Upper lobe of left lung (tissue), 4 donors: ENCODE results near the gene LDLRAD2.

Source experiments
- CTCF ChIP-seq, 6 experiments: fragments of 450-650 bp in 4 of 6; fragments of 200-600 bp in 2 of 6; sonication (generic) in 2 of 6; IDR thresholded peaks; one replicate each; pipeline ENCODE4 v1.5.1; 2016 to 2019; ENCODE audit warnings: antibody characterized with exemption in 6 of 6
- POLR2AphosphoS5 ChIP-seq, 2 donors: sonication (generic); formaldehyde crosslinking; IDR thresholded peaks; one replicate each; pipeline ENCODE4 v1.5.1; 2017; ENCODE audit warnings: antibody characterized with exemption in 2 of 2

- TF ChIP-seq CTCF (IDR thresholded peaks at IDR 0.05), result no peak
- TF ChIP-seq POLR2AphosphoS5 (IDR thresholded peaks at IDR 0.05), result no peak
These were observed 7.5 kb upstream of the LDLRAD2 start for GRCh38 chr1:21804536-21804935.
